Measurements from ENCODE around the gene GNA14. TPM values are rescaled to one million over a fixed set of nuclear protein-coding genes. Genes with fewer than 3 reads are reported as not detected.
"Not testable (repeated sequence)": the region's sequence is repeated elsewhere in the genome, so short reads cannot be mapped to it uniquely, and the experiment has no call there.

The GNA14 gene
- total RNA-seq, 1 donor from 2014 or later, result 1.6 TPM

GRCh38 chr9:77456829-77457437 lies 191.2 kb downstream of the GNA14 start:
- FAIRE-seq, result no peak
- DNase-seq (ENCODE audit: low spot score in 2 of 2), result peak; percentile 49 to 78

- no peak for FAIRE-seq
- DNase-seq (ENCODE audit: low spot score in 2 of 2), result no peak
Observed at GRCh38 chr9:77455312-77455927, 192.7 kb downstream of the GNA14 start.

DNA sequence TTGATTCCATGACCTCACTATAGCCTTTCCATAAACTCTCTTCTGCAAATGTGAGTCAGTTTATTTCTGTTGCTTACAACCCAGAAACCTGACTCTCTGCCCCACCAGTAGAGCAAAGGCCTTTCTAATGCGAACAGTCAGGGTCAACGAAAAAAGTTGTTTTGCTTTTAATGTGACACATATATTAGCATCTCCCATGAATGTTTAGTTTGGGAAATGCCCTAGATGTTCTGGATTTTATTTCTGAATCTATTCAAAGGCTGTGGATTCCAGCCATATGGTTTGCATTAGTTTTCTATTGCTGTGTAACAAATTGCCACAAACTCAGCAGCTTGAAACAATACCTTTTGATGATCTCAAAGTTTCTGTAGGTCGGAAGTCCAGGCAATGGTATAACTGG lies 193.5 kb downstream of the GNA14 start:
- no peak for DNase-seq (ENCODE audit: low spot score in 2 of 2)
- no peak for FAIRE-seq

DNA sequence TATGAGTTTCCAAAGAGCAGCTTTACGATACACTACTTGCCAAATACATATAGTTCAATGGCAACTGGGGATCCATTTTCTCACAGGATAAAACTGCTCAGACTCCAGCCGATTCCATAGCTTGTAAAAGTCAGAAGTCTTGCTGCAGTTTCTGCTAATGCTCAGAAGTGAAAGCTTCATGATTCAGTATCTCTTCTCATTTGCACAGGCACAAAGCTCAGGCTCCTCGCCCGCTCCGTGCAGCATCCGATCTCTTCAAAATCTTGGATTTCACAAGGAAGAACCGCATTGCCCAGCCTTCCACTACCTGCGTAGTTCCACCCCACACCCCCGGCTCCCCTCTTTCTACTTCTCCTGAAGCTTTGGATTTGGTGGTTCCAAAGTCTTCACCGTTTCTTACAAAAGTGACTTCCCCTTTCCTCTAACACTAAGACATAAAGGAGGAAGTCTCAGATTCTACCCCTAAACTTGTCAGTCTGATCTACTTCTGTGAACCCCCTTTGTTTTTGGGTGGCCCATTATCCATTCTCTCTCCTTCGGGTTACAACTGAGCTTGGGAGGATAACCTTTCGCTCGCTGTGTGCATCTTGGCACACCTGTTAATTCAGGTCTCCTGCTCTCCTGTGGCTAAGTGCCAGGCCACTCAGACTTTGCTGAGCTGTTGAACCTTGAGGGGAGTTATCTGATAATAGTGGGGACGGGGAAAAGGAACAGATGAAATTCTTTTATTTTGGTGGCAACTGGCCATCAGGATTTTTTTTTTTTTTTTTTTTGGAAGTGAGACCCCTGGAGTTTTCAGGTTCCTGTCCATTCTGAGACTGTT lies 194.1 kb downstream of the GNA14 start:
- FAIRE-seq (no peak), DNase-seq (ENCODE audit: low spot score in 2 of 2) (no peak)

DNA sequence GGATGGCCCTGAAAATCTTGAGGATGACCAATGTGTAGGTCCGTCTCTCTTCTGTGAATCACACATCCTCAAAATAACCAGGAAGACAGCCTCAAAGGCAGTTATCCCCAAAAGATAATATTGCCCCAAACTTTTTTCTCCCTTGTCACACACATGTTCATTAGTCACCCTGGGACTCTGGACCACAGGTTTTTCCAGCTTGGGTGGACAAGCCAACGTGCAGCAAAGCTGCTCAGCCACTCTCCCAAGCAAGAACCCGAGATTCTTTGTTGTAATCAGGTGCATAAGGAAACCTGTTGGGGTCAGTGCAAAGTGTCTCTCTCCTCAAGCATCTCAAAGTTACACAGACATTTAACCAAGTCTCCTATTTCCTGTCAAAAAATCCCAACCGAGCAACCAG lies 196.6 kb downstream of the GNA14 start:
- DNase-seq (ENCODE audit: low spot score in 2 of 2) (no peak), FAIRE-seq (no peak)

DNA sequence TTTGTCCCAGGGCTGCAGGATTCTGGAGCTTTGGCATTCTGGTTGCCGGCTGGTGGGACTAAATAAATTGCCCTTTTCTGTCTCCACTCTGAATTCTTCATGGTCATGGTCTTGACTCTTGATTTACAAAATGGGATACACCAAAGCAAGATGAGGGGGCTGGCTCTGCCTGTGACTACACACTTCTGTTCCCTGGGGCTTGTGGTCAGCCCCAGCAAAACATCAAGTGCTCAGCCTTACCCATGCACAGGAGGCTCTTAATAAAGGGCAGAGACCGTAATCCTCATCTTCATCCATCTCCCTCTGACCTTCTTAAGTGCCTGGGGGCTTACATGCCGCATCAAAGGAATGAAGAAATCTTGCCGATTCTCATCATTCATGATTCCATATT lies 198.0 kb downstream of the GNA14 start:
- FAIRE-seq, result no peak

GRCh38 chr9:77449240-77450084 lies 198.7 kb downstream of the GNA14 start:
- no peak for FAIRE-seq
- no peak for DNase-seq (ENCODE audit: low spot score in 2 of 2)

More for the DNA sequence above, 198.0 kb downstream of the GNA14 start:
- DNase-seq (ENCODE audit: low spot score in 2 of 2), result no peak

DNA sequence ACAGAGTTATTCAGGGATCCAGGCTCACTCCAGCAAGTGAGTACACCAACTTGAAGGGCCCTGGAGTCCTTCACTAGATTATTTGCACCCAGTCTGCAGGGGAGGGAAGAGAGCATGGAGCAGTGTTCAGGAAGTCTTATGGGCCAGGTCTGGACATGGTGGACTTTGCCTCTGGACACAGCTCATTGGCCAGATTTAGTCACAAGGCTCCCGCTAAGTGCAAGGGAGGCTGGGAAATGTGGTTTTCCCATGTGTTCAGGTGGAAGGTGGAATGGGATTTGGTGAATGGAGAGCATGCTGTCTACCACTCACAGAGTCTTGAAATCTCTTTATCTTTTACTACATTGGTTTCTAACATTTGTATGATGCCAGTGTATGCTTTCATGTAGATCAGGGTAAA lies 200.5 kb downstream of the GNA14 start:
- DNase-seq (ENCODE audit: low spot score in 2 of 2) (no peak), FAIRE-seq (no peak)

- DNase-seq (ENCODE audit: low spot score in 2 of 2), result no peak
- FAIRE-seq, result no peak
Observed at GRCh38 chr9:77442436-77442835, 205.7 kb downstream of the GNA14 start.

DNA sequence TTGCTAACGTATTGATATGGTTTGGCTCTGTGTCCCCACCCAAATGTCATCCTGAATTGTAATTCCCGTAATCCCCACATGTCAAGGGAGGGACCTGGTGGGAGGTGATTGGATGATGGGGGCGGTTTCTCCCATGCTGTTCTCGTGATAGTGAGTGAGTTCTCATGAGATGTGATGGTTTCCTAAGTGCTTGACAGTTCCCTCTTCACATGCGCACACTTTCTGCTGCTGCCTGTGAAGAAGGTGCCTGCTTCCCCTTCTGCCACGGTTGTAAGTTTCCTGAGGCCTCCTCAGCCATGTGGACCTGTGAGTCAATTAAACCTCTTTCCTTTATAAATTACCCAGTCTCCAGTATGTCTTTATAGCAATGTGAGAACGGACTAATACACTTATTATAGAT lies 207.0 kb downstream of the GNA14 start:
- not testable (repeated sequence) for FAIRE-seq; DNase-seq (ENCODE audit: low spot score in 2 of 2)

GRCh38 chr9:77440057-77440456 lies 208.1 kb downstream of the GNA14 start:
- FAIRE-seq (no peak), DNase-seq (ENCODE audit: low spot score in 2 of 2) (peak in 1 of 2 donors; percentile 61)

- DNase-seq (ENCODE audit: low spot score in 2 of 2) (no peak), FAIRE-seq (no peak)
Observed at GRCh38 chr9:77438653-77439052, 209.5 kb downstream of the GNA14 start.

DNA sequence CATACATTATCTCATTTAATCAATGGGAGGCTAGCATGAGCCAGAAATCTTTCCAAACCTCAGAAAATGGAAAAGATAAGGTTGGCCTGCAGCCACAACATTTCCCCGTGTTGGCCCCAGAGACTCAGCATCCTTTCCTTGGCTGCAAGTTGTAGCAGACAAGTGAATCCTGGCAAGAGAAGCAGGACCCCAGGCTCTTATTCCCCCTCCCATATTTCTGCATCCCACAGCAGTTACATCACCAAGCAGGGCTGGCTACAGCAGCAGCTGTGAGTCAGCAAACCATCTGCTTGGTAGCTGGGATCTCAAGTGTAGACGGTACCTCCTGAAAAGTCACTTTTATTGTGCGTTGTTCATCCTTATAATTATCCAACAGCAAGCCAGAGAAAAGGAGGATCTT lies 212.4 kb downstream of the GNA14 start:
- FAIRE-seq (no peak), DNase-seq (ENCODE audit: low spot score in 2 of 2) (no peak)

DNA sequence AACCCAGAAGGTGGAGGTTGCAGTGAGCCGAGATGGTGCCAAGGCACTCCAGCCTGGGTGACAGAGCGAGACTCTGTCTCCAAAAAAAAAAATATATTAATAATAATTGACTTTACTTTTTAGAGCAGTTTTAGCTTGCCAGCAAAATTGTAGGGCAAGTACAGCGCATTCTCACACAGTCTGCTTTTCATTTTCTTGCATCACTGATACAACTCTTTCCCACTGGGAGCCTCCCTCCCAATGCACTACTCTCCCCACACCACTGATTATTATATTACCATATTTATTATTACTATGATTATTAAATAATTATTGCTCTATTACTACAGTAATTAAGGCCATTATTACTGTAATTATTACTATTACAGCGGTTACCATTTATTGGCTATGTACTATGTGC lies 212.8 kb downstream of the GNA14 start:
- DNase-seq (ENCODE audit: low spot score in 2 of 2), result no peak
- no peak for FAIRE-seq

GRCh38 chr9:77433675-77434445 lies 214.3 kb downstream of the GNA14 start:
- DNase-seq (ENCODE audit: low spot score in 2 of 2) (peak; percentile 56 to 77), FAIRE-seq (no peak)

DNA sequence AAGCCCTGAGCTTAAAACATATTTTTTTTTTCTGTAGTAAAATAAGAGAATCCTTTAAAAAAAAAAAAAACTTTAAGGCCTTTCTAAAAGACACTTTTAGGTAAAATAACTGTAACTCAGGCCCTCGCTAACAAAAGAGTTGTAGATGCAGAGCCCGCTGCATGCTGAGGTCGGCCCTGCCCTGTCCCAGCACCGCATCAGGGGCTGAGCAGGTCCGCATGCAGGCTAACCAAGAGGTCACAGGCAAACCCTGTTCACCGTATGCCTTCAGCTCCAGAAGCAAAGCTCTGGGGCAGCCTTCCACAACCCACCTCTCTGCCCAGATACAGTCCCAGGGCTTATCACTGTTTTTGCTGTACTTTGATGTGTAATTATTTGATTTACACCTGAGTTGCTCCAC lies 216.1 kb downstream of the GNA14 start:
- DNase-seq (ENCODE audit: low spot score in 2 of 2) (no peak), FAIRE-seq (no peak)

DNA sequence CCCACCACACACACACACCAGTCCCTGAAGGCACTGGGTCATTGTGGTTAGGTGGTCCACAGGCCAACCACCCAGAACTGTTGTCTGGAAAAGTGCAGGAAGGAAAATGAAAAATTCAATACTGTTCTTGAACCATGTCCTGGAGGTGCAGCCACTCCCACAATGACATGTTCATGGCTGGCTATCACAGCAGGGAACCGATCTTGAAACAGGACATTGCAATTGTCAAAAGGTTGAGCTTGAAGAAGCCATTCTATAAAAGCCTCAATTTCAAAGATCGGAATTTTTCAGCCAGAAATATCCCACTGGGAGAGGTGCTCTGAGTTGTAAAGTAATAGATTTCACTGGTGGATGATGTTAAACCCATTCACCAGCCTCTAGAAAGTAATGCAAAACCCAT lies 218.2 kb downstream of the GNA14 start:
- FAIRE-seq, result no peak
- no peak for DNase-seq (ENCODE audit: low spot score in 2 of 2)

- DNase-seq (ENCODE audit: low spot score in 2 of 2) (no peak), FAIRE-seq (no peak)
Observed at GRCh38 chr9:77427256-77427927, 220.7 kb downstream of the GNA14 start.

GRCh38 chr9:77426712-77427111 lies 221.4 kb downstream of the GNA14 start:
- no peak for FAIRE-seq
- no peak for DNase-seq (ENCODE audit: low spot score in 2 of 2)
